HCT116 (cell line): ENCODE results near the gene TMEM260. TPM values are rescaled to one million over a fixed set of nuclear protein-coding genes. Genes with fewer than 3 reads are reported as not detected.

Experiments
- ATAC-seq: fragments of 200-7000 bp; cut with Tn5 transposase; 2 replicates; pipeline ENCODE4 v1.9.1; 2020; ENCODE audit warnings: mild to moderate bottlenecking, moderate library complexity
- BruUV-seq: library from RNA; stranded (reverse); fragments of 400-500 nt; replicated peaks from 2 replicates; lab custom pipeline; 2021; lab: Mats Ljungman, UMichigan
- CTCF ChIA-PET: fragments of 300-600 bp; sonication (Branson Sonifier 250); formaldehyde crosslinking; loops from one replicate; lab custom pipeline; 2021; ENCODE audit warnings: antibody characterized with exemption; lab: Charles Lee
- POLR2A ChIA-PET: fragments of 300-600, 350-600 bp; sonication (Branson Sonifier 250); formaldehyde crosslinking; loops from one replicate; lab custom pipeline; 2021; ENCODE audit warnings: antibody characterized with exemption; lab: Charles Lee
- RAD21 ChIA-PET, 2 experiments: fragments of 300-600 bp; sonication (Branson Sonifier 250); formaldehyde crosslinking; loops; one replicate each; lab custom pipeline; 2023; ENCODE audit warnings: low total read pairs in 2 of 2; ENCODE audit not compliant: uncharacterized antibody in 2 of 2, unreplicated experiment in 2 of 2, low non-redundant PET in 1 of 2; lab: Charles Lee
- DNase-seq: peaks from one replicate; pipeline ENCODE4 v3.0.0-alpha.2; 2010; ENCODE audit warnings: low read depth, low spot score
- H2AFZ ChIP-seq: fragments of 200-600 bp; shearing (Covaris generic), sonication (generic); 2 replicates; pipeline ENCODE4 v1.6.1; 2017; ENCODE audit warnings: low read depth, mixed run types, mixed read lengths, antibody characterized with exemption, low read length; ENCODE audit not compliant: poor library complexity, severe bottlenecking
- H3K27ac ChIP-seq: 2 replicates; pipeline ENCODE4 v1.5.1; 2012; ENCODE audit warnings: low read depth, low read length
- H3K27me3 ChIP-seq: fragments of 200-600 bp; sonication (generic); 2 replicates; pipeline ENCODE4 v1.6.1; 2016; ENCODE audit warnings: mixed run types, low read length, mixed read lengths; ENCODE audit not compliant: insufficient read depth
- H3K36me3 ChIP-seq, 2 experiments: fragments of 200-500 bp in 1 of 2; fragments of 200-600 bp in 1 of 2; sonication (Bioruptor generic) in 1 of 2; sonication (generic) in 1 of 2; 2 replicates each; pipeline versions ENCODE4 v1.5.1 to v1.6.1; 2014 to 2016; ENCODE audit warnings: low read length in 2 of 2, inconsistent platforms in 1 of 2, mixed read lengths in 1 of 2, mixed run types in 1 of 2; ENCODE audit not compliant: insufficient read depth in 2 of 2, control insufficient read depth in 1 of 2
- H3K4me1 ChIP-seq, 2 experiments: fragments of 200-600 bp in 1 of 2; sonication (generic) in 1 of 2; 2 replicates each; pipeline versions ENCODE4 v1.5.1 to v1.6.1; 2012 to 2017; ENCODE audit warnings: low read length in 2 of 2, inconsistent platforms in 1 of 2, mild to moderate bottlenecking in 1 of 2, mixed read lengths in 1 of 2, mixed run types in 1 of 2, moderate library complexity in 1 of 2; ENCODE audit not compliant: insufficient read depth in 2 of 2, control insufficient read depth in 1 of 2
- H3K4me2 ChIP-seq: fragments of 200-600 bp; sonication (generic); 2 replicates; pipeline ENCODE4 v1.6.1; 2017; ENCODE audit warnings: mixed run types, low read length, mixed read lengths
- H3K4me3 ChIP-seq, 2 experiments: fragments of 200-600 bp in 1 of 2; sonication (generic) in 1 of 2; replicated peaks in 1 of 2; 2 replicates each; pipeline ENCODE4 v1.5.1; 2011 to 2016; ENCODE audit warnings: low read length in 2 of 2, control low read depth in 1 of 2, low read depth in 1 of 2, mild to moderate bottlenecking in 1 of 2, mixed read lengths in 1 of 2, mixed run types in 1 of 2
- H3K79me2 ChIP-seq: fragments of 200-600 bp; sonication (generic); 2 replicates; pipeline ENCODE4 v1.6.1; 2017; ENCODE audit warnings: mild to moderate bottlenecking, mixed run types, low read length, moderate library complexity, mixed read lengths; ENCODE audit not compliant: insufficient read depth
- H3K9ac ChIP-seq: fragments of 200-600 bp; sonication (generic); 2 replicates; pipeline ENCODE4 v1.6.1; 2016; ENCODE audit warnings: low read length, mixed read lengths
- H3K9me2 ChIP-seq: fragments of 200-600 bp; sonication (generic), shearing (Covaris generic); 2 replicates; pipeline ENCODE4 v1.6.1; 2017; ENCODE audit warnings: mixed run types, mild to moderate bottlenecking, moderate library complexity; ENCODE audit not compliant: insufficient read depth
- H3K9me3 ChIP-seq, 2 experiments: fragments of 200-500 bp in 1 of 2; fragments of 200-600 bp in 1 of 2; sonication (Bioruptor generic) in 1 of 2; sonication (generic) in 1 of 2; 2 replicates each; pipeline ENCODE4 v1.6.1; 2014 to 2017; ENCODE audit warnings: low read length in 2 of 2, mixed read lengths in 2 of 2, inconsistent platforms in 1 of 2, low read depth in 1 of 2, mild to moderate bottlenecking in 1 of 2, mixed run types in 1 of 2, moderate library complexity in 1 of 2; ENCODE audit not compliant: control insufficient read depth in 1 of 2, insufficient read depth in 1 of 2
- H4K20me1 ChIP-seq: fragments of 200-600 bp; sonication (generic), shearing (Covaris generic); 2 replicates; pipeline ENCODE4 v1.6.1; 2017; ENCODE audit warnings: mixed run types, mild to moderate bottlenecking, moderate library complexity; ENCODE audit not compliant: insufficient read depth
- CEBPB ChIP-seq: IDR thresholded peaks from 2 replicates; pipeline ENCODE4 v1.6.1; 2012; ENCODE audit warnings: low read depth
- EGR1 ChIP-seq: IDR thresholded peaks from 2 replicates; pipeline ENCODE4 v1.6.1; 2012; ENCODE audit warnings: low read depth
- ELF1 ChIP-seq: IDR thresholded peaks from 2 replicates; pipeline ENCODE4 v1.6.1; 2012; ENCODE audit warnings: low read depth, borderline replicate concordance
- EZH2phosphoT487 ChIP-seq: fragments of 200-600 bp; IDR thresholded peaks from 2 replicates; pipeline ENCODE4 v1.6.1; 2018; ENCODE audit warnings: antibody characterized with exemption, borderline replicate concordance
- FOSL1 ChIP-seq: IDR thresholded peaks from 2 replicates; pipeline ENCODE4 v1.6.1; 2012; ENCODE audit warnings: low read depth
- POLR2A ChIP-seq: IDR thresholded peaks from 2 replicates; pipeline ENCODE4 v1.7.0; 2011; ENCODE audit warnings: borderline replicate concordance; ENCODE audit not compliant: insufficient read depth, insufficient read length; ENCODE audit errors: extremely low read depth
- REST ChIP-seq: IDR thresholded peaks from 2 replicates; pipeline ENCODE4 v1.6.1; 2012; ENCODE audit warnings: low read depth
- SP1 ChIP-seq: IDR thresholded peaks from 2 replicates; pipeline ENCODE4 v1.6.1; 2012; ENCODE audit warnings: low read depth
- YY1 ChIP-seq: IDR thresholded peaks from 2 replicates; pipeline ENCODE4 v1.6.1; 2011; ENCODE audit warnings: low read length, low read depth, moderate library complexity, mild to moderate bottlenecking; ENCODE audit not compliant: insufficient replicate concordance; ENCODE audit errors: extremely low read depth
- ZBTB33 ChIP-seq: IDR thresholded peaks from 2 replicates; pipeline ENCODE4 v1.6.1; 2011; ENCODE audit warnings: mild to moderate bottlenecking, low read length, moderate library complexity; ENCODE audit not compliant: insufficient replicate concordance; ENCODE audit errors: extremely low read depth
- ZNF274 ChIP-seq: fragments of 200-500 bp; sonication (Bioruptor generic); IDR thresholded peaks from 2 replicates; pipeline ENCODE4 v1.6.1; 2014; ENCODE audit warnings: mild to moderate bottlenecking, low read depth, low read length, inconsistent platforms
- intact Hi-C: fragments of 100-400 bp; cut with micrococcal nuclease; formaldehyde crosslinking; loops from 2 replicates; pipeline ENCODE4 v1.10.0; 2022
- total RNA-seq: library from RNA; stranded (reverse); gene quantifications from one replicate; pipeline ENCODE4 v1.2.1, GENCODE V29; 2021; ENCODE audit not compliant: unreplicated experiment

The TMEM260 gene
- total RNA-seq, 1 experiment from 2014 or later, result 12.5 TPM

- TF ChIP-seq REST, result no peak
- no peak for TF ChIP-seq FOSL1
- TF ChIP-seq, all 23 proteins: peak for 0
Measured at GRCh38 chr14:56660677-56661389, 81.2 kb downstream of the TMEM260 start (continued).

GRCh38 chr14:56661478-56661877 is 81.9 kb downstream of the TMEM260 start:
- no peak overlapping the region for H3K9ac ChIP-seq

More at GRCh38 chr14:56661478-56661877, 81.9 kb downstream of the TMEM260 start:
- RAD21 ChIA-PET, result no interaction called here
- H3K9me2 ChIP-seq, result no peaks in the 10 kb centered on the region
- H3K36me3 ChIP-seq, result no peaks in the 10 kb centered on the region
- BruUV-seq, result no TSS peak
- POLR2A ChIA-PET, result no interaction called here
- CTCF ChIA-PET, result interaction anchor here (0.6 kb wide), 1 partner anchor 10 kb away, joined by 4 read pairs; no protein-coding TSS in a partner anchor
- intact Hi-C loops, result loop anchor here (5.0 kb wide), 3 partner anchors 211 to 656 kb away; no protein-coding TSS in a partner anchor
- H4K20me1 ChIP-seq, result no peaks in the 10 kb centered on the region
- no peaks in the 10 kb centered on the region for H3K79me2 ChIP-seq
- no peak overlapping the region for H2AFZ ChIP-seq
- ATAC-seq (no peak), DNase-seq (no peak)
- no peak overlapping the region for H3K4me2 ChIP-seq
- no peak overlapping the region for H3K4me3 ChIP-seq
- no peak for TF ChIP-seq YY1
- no peak for TF ChIP-seq ELF1
- no peak for TF ChIP-seq EGR1
- TF ChIP-seq CEBPB, result no peak
- TF ChIP-seq FOSL1, result no peak
- TF ChIP-seq EZH2phosphoT487, result no peak
- TF ChIP-seq REST, result no peak
- no peak for TF ChIP-seq ZNF274
- TF ChIP-seq POLR2A, result no peak
- no peak for TF ChIP-seq SP1
- TF ChIP-seq ZBTB33, result no peak
- H3K9me3 ChIP-seq, result no peaks in the 10 kb centered on the region
- H3K27me3 ChIP-seq, result no peaks in the 10 kb centered on the region
- H3K27ac ChIP-seq, result no peak overlapping the region
- peaks cover 5% of the 10 kb centered on the region in 2 experiments; a peak in 2 of 4 replicates for H3K4me1 ChIP-seq
